Placental epithelial cell (primary cell): ENCODE measurements around the gene PLEKHH1. TPM values are rescaled to one million over a fixed set of nuclear protein-coding genes. Genes with fewer than 3 reads are reported as not detected.

ENCODE experiments used
- small RNA-seq: library from RNA; depleted of rRNA; stranded (forward); fragments of <200 nt; gene quantifications from one replicate; pipeline ENCODE3, GENCODE V24; 2012
- total RNA-seq: library from RNA; depleted of rRNA; stranded (reverse); fragments of >200 nt; gene quantifications from 2 replicates; pipeline ENCODE4 v1.2.3, GENCODE V29; 2012

PLEKHH1 gene
- 1.2 and 1.4 TPM in 2 replicates for total RNA-seq

GRCh38 chr14:67532998-67533753, at the start of gene PLEKHH1:
Gene PLEKHH1, plus strand, starts transcription at chr14:67533290. Its CDS starts 8,578 bp downstream, at chr14:67541868.

GRCh38 chr14:67487937-67488893, 44.9 kb upstream of the PLEKHH1 start, which contains the start of gene TMEM229B:
Gene TMEM229B, minus strand, starts transcription at chr14:67488721. Its CDS starts 14,798 bp downstream, at chr14:67473923.

GRCh38 chr14:67599698-67600561, 66.8 kb downstream of the PLEKHH1 start, which contains the start of gene PIGH:
Gene PIGH, minus strand, starts transcription at chr14:67600268. Its CDS starts 65 bp downstream, at chr14:67600203.

DNA sequence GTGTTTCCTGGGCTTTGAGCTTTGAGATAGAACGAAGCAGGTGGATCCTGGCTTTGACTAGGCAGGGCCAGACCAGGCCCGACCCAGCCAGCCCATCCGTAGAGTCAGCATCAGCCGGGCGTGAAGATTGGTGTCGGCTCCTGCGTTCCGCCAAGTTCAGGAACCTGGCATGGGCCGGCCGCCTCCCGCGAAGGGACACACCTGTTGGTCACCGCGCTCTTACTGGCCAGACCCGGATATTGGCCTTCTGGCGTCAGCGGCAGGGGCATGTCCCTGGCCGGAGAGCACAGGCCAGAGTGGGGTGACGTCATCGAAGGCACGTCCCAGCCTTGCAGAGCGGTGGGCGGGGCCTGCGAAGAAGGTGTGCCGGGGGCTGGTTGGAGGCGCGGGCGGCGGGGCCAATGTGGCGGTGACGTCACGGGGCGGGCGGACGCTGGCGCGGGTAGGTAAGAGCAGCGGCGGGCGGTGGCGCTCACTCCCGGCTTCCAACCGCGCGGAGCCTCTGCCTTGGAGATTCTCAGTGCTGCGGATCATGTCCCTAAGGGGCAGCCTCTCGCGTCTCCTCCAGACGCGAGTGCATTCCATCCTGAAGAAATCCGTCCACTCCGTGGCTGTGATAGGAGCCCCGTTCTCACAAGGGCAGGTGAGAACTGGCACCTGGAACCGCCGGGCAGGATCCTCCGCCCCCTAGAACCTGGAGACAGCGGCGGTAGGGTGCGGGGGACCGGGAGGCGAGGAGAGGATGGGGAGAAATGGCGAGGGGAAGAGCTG, 86.5 kb downstream of the PLEKHH1 start, which contains the start of gene ARG2:
Gene ARG2 (plus strand): TSS at position 475 of the 771 bp plus-strand sequence. CDS start 58 bp downstream, at position 533.

Small RNA genes within 50 kb of the gene (small RNA-seq; reads per million reads assigned to genes)
- gene AL132640.3, result not detected
- gene RF00019, result not detected

Other genes with a start within 250 kb of the PLEKHH1 start
- gene ATP6V1D, start 173.5 kb upstream of the PLEKHH1 start, total RNA-seq, result 56.9 and 90.8 TPM in 2 replicates
- gene EIF2S1, start 173.0 kb upstream of the PLEKHH1 start, total RNA-seq, result 94.2 and 101 TPM in 2 replicates
- gene PLEK2, start 121.1 kb upstream of the PLEKHH1 start, total RNA-seq, result 22.4 and 26.7 TPM in 2 replicates
- under 0.01 and 0.22 TPM in 2 replicates for gene TMEM229B, start 44.6 kb upstream of the PLEKHH1 start, total RNA-seq
- 15.8 and 19.2 TPM in 2 replicates for gene PIGH, start 67.0 kb downstream of the PLEKHH1 start, total RNA-seq
- gene ARG2, start 86.6 kb downstream of the PLEKHH1 start, total RNA-seq, result 0.79 and 1.7 TPM in 2 replicates
- 49.2 and 55.0 TPM in 2 replicates for gene VTI1B, start 141.3 kb downstream of the PLEKHH1 start, total RNA-seq
- 27.5 and 87.1 TPM in 2 replicates for gene RDH11, start 162.5 kb downstream of the PLEKHH1 start, total RNA-seq
- not detected in 2 replicates for gene RDH12, start 168.6 kb downstream of the PLEKHH1 start, total RNA-seq